ENCODE measurements around the gene PARD3.

- TF ChIP-seq, protein P1, sequence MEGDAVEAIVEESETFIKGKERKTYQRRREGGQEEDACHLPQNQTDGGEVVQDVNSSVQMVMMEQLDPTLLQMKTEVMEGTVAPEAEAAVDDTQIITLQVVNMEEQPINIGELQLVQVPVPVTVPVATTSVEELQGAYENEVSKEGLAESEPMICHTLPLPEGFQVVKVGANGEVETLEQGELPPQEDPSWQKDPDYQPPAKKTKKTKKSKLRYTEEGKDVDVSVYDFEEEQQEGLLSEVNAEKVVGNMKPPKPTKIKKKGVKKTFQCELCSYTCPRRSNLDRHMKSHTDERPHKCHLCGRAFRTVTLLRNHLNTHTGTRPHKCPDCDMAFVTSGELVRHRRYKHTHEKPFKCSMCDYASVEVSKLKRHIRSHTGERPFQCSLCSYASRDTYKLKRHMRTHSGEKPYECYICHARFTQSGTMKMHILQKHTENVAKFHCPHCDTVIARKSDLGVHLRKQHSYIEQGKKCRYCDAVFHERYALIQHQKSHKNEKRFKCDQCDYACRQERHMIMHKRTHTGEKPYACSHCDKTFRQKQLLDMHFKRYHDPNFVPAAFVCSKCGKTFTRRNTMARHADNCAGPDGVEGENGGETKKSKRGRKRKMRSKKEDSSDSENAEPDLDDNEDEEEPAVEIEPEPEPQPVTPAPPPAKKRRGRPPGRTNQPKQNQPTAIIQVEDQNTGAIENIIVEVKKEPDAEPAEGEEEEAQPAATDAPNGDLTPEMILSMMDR (IDR thresholded peaks at IDR 0.05) = no peak
- no peak for TF ChIP-seq POLR2A (IDR thresholded peaks at IDR 0.05)
Measured at GRCh38 chr10:34213193-34213804, 601.8 kb downstream of the PARD3 start.
